ENCODE measurements around the gene HSPA1L.

- TF ChIP-seq CTCF (IDR thresholded peaks at IDR 0.05), result no peak
- TF ChIP-seq POLR2AphosphoS5 (IDR thresholded peaks at IDR 0.05), result no peak
Observed at GRCh38 chr6:31763619-31763940, 51.5 kb downstream of the HSPA1L start.

Data from breast epithelium (tissue), 3 donors.